Sigmoid colon (tissue), 4 donors: ENCODE data around the gene TEP1.

Experiments used
- CTCF ChIP-seq, 4 experiments: fragments of 450-650 bp in 3 of 4; fragments of 200-600 bp in 1 of 4; IDR thresholded peaks; one replicate each; pipeline ENCODE4 v1.5.1; 2016 to 2019; ENCODE audit warnings: antibody characterized with exemption in 4 of 4, mild to moderate bottlenecking in 3 of 4, moderate library complexity in 2 of 4
- EP300 ChIP-seq, 4 donors: sonication (generic); formaldehyde crosslinking; IDR thresholded peaks; one replicate each; pipeline ENCODE4 v1.6.1; 2017; ENCODE audit warnings: antibody characterized with exemption in 4 of 4
- POLR2A ChIP-seq, 2 donors: fragments of 450-650 bp; IDR thresholded peaks; one replicate each; pipeline ENCODE4 v1.6.1; 2016; ENCODE audit warnings: antibody characterized with exemption in 2 of 2, mild to moderate bottlenecking in 2 of 2, moderate library complexity in 2 of 2

DNA sequence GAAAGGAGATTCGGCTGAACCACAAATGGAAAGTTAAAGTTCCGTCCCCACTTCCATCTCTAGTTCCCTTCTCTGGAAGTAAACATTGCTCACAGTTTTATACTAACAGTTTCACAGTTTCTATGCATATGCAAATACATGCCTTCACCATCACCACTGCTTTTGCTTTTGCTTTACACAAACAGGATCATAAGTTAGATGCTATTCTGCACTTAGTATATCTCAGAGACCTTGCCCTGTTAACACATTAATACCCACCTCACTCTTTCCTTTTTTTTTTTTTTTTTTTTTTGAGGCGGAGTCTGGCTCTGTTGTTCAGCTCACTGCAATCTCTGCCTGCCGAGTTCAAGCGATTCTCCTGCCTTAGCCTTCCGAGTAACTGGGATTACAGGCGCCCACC lies 890 bp downstream of the TEP1 start:
- TF ChIP-seq CTCF (IDR thresholded peaks at IDR 0.05) (no peak), EP300 (IDR thresholded peaks at IDR 0.05) (no peak), POLR2A (IDR thresholded peaks at IDR 0.05) (no peak)
